CD4-positive, alpha-beta memory T cell (primary cell): ENCODE results near the gene PLEKHG2. TPM values are rescaled to one million over a fixed set of nuclear protein-coding genes. Genes with fewer than 3 reads are reported as not detected.

Experiments used
- CTCF ChIA-PET: fragments of 350-600 bp; sonication (Branson Sonifier 250); formaldehyde crosslinking; loops from one replicate; lab custom pipeline; 2021; ENCODE audit warnings: inconsistent platforms; ENCODE audit not compliant: partially characterized antibody; lab: Charles Lee
- POLR2A ChIA-PET: fragments of 350-600 bp; sonication (Branson Sonifier 250); formaldehyde crosslinking; loops from one replicate; lab custom pipeline; 2021; ENCODE audit not compliant: partially characterized antibody; lab: Charles Lee
- DNase-seq, 5 donors: peaks; one replicate each; pipeline versions ENCODE4 v3.0.0 to v3.0.0-alpha.2; 2020 to 2022; ENCODE audit warnings: mixed read lengths in 1 of 5
- H3K27ac ChIP-seq: one replicate; pipeline ENCODE4 v1.7.0; 2013; ENCODE audit warnings: low read depth, low read length
- H3K27me3 ChIP-seq: 2 replicates; pipeline ENCODE4 v1.7.0; 2013; ENCODE audit warnings: mild to moderate bottlenecking, low read length, moderate library complexity; ENCODE audit not compliant: insufficient read depth
- H3K36me3 ChIP-seq: 2 replicates; pipeline ENCODE4 v1.7.0; 2013; ENCODE audit warnings: mild to moderate bottlenecking, low read length, moderate library complexity; ENCODE audit not compliant: insufficient read depth
- H3K4me1 ChIP-seq: 2 replicates; pipeline ENCODE4 v1.7.0; 2013; ENCODE audit warnings: mild to moderate bottlenecking, low read length, moderate library complexity; ENCODE audit not compliant: insufficient read depth
- H3K4me3 ChIP-seq, 2 donors: one replicate each; pipeline ENCODE4 v1.7.0; 2013; ENCODE audit warnings: low read length in 2 of 2, mild to moderate bottlenecking in 1 of 2
- H3K9me3 ChIP-seq, 2 donors: one replicate each; pipeline ENCODE4 v1.7.0; 2013; ENCODE audit warnings: low read length in 2 of 2, control low read depth in 1 of 2; ENCODE audit not compliant: control insufficient read depth in 1 of 2
- H3K27ac Mint-ChIP-seq, 7 donors: one replicate each; pipeline ENCODE4 v1.8.0; 2020 to 2021; ENCODE audit warnings: mixed read lengths in 7 of 7, mild to moderate bottlenecking in 6 of 7, inconsistent platforms in 3 of 7, moderate library complexity in 3 of 7
- H3K27me3 Mint-ChIP-seq, 2 donors: one replicate each; pipeline ENCODE4 v1.8.0; 2020 to 2021; ENCODE audit warnings: mixed read lengths in 2 of 2
- H3K36me3 Mint-ChIP-seq, 2 donors: one replicate each; pipeline ENCODE4 v1.8.0; 2020 to 2021; ENCODE audit warnings: mixed read lengths in 2 of 2, inconsistent platforms in 1 of 2, mild to moderate bottlenecking in 1 of 2
- H3K4me1 Mint-ChIP-seq, 4 donors: one replicate each; pipeline ENCODE4 v1.8.0; 2020 to 2021; ENCODE audit warnings: mixed read lengths in 4 of 4, mild to moderate bottlenecking in 1 of 4
- H3K4me3 Mint-ChIP-seq, 8 donors: one replicate each; pipeline ENCODE4 v1.8.0; 2020 to 2021; ENCODE audit warnings: mixed read lengths in 8 of 8, mild to moderate bottlenecking in 7 of 8, moderate library complexity in 6 of 8, inconsistent platforms in 3 of 8
- H3K9me3 Mint-ChIP-seq, 8 donors: one replicate each; pipeline ENCODE4 v1.8.0; 2020 to 2021; ENCODE audit warnings: mixed read lengths in 8 of 8, mild to moderate bottlenecking in 5 of 8, inconsistent platforms in 3 of 8, moderate library complexity in 1 of 8
- intact Hi-C: fragments of 100-400 bp; cut with micrococcal nuclease; formaldehyde crosslinking; loops from one replicate; pipeline ENCODE4 v1.15.1; 2023
- polyA plus RNA-seq, 2 donors: library from polyadenylated mRNA; unstranded; fragments of 300-500 nt; fragmentation: Illumina TruSeq; gene quantifications; one replicate each; pipeline ENCODE4 v1.2.3, GENCODE V29; 2021
- total RNA-seq, 2 experiments: library from RNA; stranded (reverse); gene quantifications; one replicate each; pipeline ENCODE4 v1.2.3, GENCODE V29; 2021

PLEKHG2 gene
- total and polyA plus RNA-seq, 4 experiments from 2014 or later: 1.4 to 17.0 (median 8.6) TPM

GRCh38 chr19:39406656-39407409 lies 5.6 kb upstream of the PLEKHG2 start, which contains the start of gene ZFP36:
Gene ZFP36, plus strand, starts transcription at chr19:39406847. Its CDS starts 58 bp downstream, at chr19:39406905.
- Mint-ChIP-seq H3K9me3 (peaks cover 0 to 11% (median 0%) of the 10 kb centered on the region in 8 donors), H3K36me3 (peaks cover 22 to 52% of the 10 kb centered on the region in 2 donors), H3K27me3 (peaks cover 0 to 2% of the 10 kb centered on the region in 2 donors), H3K4me1 (peaks cover 38 to 95% (median 55%) of the 10 kb centered on the region in 4 donors), H3K27ac (peak within 1 kb of the TSS; percentile 99 to 100 (median 100)), H3K4me3 (peak within 1 kb of the TSS; percentile 88 to 99 (median 97))
- Histone ChIP-seq H3K36me3 (peaks cover 14% of the 10 kb centered on the region), H3K27ac (peak within 1 kb of the TSS; percentile 100), H3K9me3 (no peaks in the 10 kb centered on the region), H3K27me3 (no peaks in the 10 kb centered on the region), H3K4me1 (peaks cover 66% of the 10 kb centered on the region), H3K4me3 (peak within 1 kb of the TSS; percentile 97 to 100)
- DNase-seq: peak; percentile 86 to 88 (median 87)
- ChIA-PET CTCF (interaction anchor here (1.8 to 4.3 kb wide), 2 partner anchors 9 to 29 kb away, joined by 8 to 54 read pairs; partner anchors contain the start of gene RPS16), POLR2A (interaction anchor here (0.5 to 11.3 kb wide), 14 partner anchors 8 to 1013 kb away, joined by 3 to 276 read pairs (median 8); partner anchors contain the start of genes GMFG, MED29, PAF1 and RPS16)
- intact Hi-C loops: loop anchor here (2.0 kb wide), 1 partner anchor 556 kb away; no protein-coding TSS in a partner anchor

- Histone ChIP-seq H3K36me3 (peaks cover 14% of the 10 kb centered on the region), H3K4me3 (peak overlapping the region; percentile 97 to 100), H3K4me1 (peaks cover 62% of the 10 kb centered on the region), H3K27me3 (no peaks in the 10 kb centered on the region), H3K27ac (peak overlapping the region; percentile 100), H3K9me3 (no peaks in the 10 kb centered on the region)
- peak overlapping the region; percentile 99 to 100 (median 99) for H3K27ac Mint-ChIP-seq
- peaks cover 0 to 7% of the 10 kb centered on the region in 2 donors for H3K27me3 Mint-ChIP-seq
- H3K9me3 Mint-ChIP-seq: peaks cover 0 to 16% (median 0%) of the 10 kb centered on the region in 8 donors
- peaks cover 22 to 53% of the 10 kb centered on the region in 2 donors for H3K36me3 Mint-ChIP-seq
- peak overlapping the region; percentile 88 to 99 (median 97) for H3K4me3 Mint-ChIP-seq
- CTCF ChIA-PET: interaction anchor here (1.8 to 4.3 kb wide), 2 partner anchors 10 to 28 kb away, joined by 8 to 54 read pairs; partner anchors contain the start of gene RPS16
- peaks cover 33 to 95% (median 54%) of the 10 kb centered on the region in 4 donors for H3K4me1 Mint-ChIP-seq
- intact Hi-C loops: loop anchor here (2.0 kb wide), 1 partner anchor 557 kb away; no protein-coding TSS in a partner anchor
- DNase-seq: peak in 1 of 5 donors; percentile 83
- POLR2A ChIA-PET: interaction anchor here (0.9 to 11.3 kb wide), 13 partner anchors 9 to 1343 kb away, joined by 3 to 276 read pairs (median 10); partner anchors contain the start of genes ACTMAP, GMFG, MED29 and PAF1
Observed at GRCh38 chr19:39407410-39407659, 5.1 kb upstream of the PLEKHG2 start.

- Mint-ChIP-seq H3K27me3 (peaks cover 0 to 7% of the 10 kb centered on the region in 2 donors), H3K27ac (peak overlapping the region; percentile 99 to 100 (median 99)), H3K4me3 (peak overlapping the region; percentile 88 to 99 (median 97)), H3K9me3 (peaks cover 0 to 16% (median 0%) of the 10 kb centered on the region in 8 donors), H3K36me3 (peaks cover 22 to 53% of the 10 kb centered on the region in 2 donors), H3K4me1 (peaks cover 33 to 92% (median 50%) of the 10 kb centered on the region in 4 donors)
- Histone ChIP-seq H3K9me3 (no peaks in the 10 kb centered on the region), H3K4me1 (peaks cover 57% of the 10 kb centered on the region), H3K27me3 (no peaks in the 10 kb centered on the region), H3K36me3 (peaks cover 14% of the 10 kb centered on the region), H3K27ac (peak overlapping the region; percentile 100), H3K4me3 (peak overlapping the region; percentile 97 to 100)
- CTCF ChIA-PET: interaction anchor here (1.8 to 4.3 kb wide), 2 partner anchors 10 to 28 kb away, joined by 8 to 54 read pairs; partner anchors contain the start of gene RPS16
- peak in 4 of 5 donors; percentile 77 to 86 (median 84) for DNase-seq
- POLR2A ChIA-PET: interaction anchor here (0.9 to 11.3 kb wide), 13 partner anchors 9 to 1343 kb away, joined by 3 to 276 read pairs (median 10); partner anchors contain the start of genes ACTMAP, GMFG, MED29 and PAF1
- intact Hi-C loops: loop anchor here (2.0 kb wide), 1 partner anchor 557 kb away; no protein-coding TSS in a partner anchor
Observed at GRCh38 chr19:39407660-39408391, 4.6 kb upstream of the PLEKHG2 start.

- peak overlapping the region; percentile 99 to 100 (median 99) for H3K27ac Mint-ChIP-seq
- CTCF ChIA-PET: interaction anchor here (1.8 to 4.3 kb wide), 2 partner anchors 11 to 27 kb away, joined by 8 to 54 read pairs; partner anchors contain the start of gene RPS16
- peaks cover 50% of the 10 kb centered on the region for H3K4me1 ChIP-seq
- peaks cover 0 to 7% of the 10 kb centered on the region in 2 donors for H3K27me3 Mint-ChIP-seq
- peak overlapping the region; percentile 100 for H3K27ac ChIP-seq
- peaks cover 22 to 53% of the 10 kb centered on the region in 2 donors for H3K36me3 Mint-ChIP-seq
- H3K36me3 ChIP-seq: peaks cover 14% of the 10 kb centered on the region
- POLR2A ChIA-PET: interaction anchor here (0.6 to 11.3 kb wide), 14 partner anchors 10 to 1342 kb away, joined by 3 to 276 read pairs (median 7); partner anchors contain the start of genes ACTMAP, EID2B, GMFG and MED29
- no peaks in the 10 kb centered on the region for H3K9me3 ChIP-seq
- peak overlapping the region; percentile 97 to 100 for H3K4me3 ChIP-seq
- DNase-seq: peak; percentile 48 to 74 (median 59)
- peak overlapping the region; percentile 88 to 99 (median 97) for H3K4me3 Mint-ChIP-seq
- peaks cover 33 to 85% (median 48%) of the 10 kb centered on the region in 4 donors for H3K4me1 Mint-ChIP-seq
- peaks cover 0 to 16% (median 0%) of the 10 kb centered on the region in 8 donors for H3K9me3 Mint-ChIP-seq
- intact Hi-C loops: no loop called here
- H3K27me3 ChIP-seq: no peaks in the 10 kb centered on the region
Observed at GRCh38 chr19:39408392-39409207, 3.9 kb upstream of the PLEKHG2 start.

GRCh38 chr19:39409208-39410016 lies 3.1 kb upstream of the PLEKHG2 start:
- peak overlapping the region; percentile 100 for H3K27ac ChIP-seq
- H3K36me3 ChIP-seq: peaks cover 15% of the 10 kb centered on the region
- CTCF ChIA-PET: interaction anchor here (4.3 kb wide), 1 partner anchor 12 kb away, joined by 54 read pairs; no protein-coding TSS in a partner anchor
- peaks cover 51% of the 10 kb centered on the region for H3K4me1 ChIP-seq
- Mint-ChIP-seq H3K27ac (peak overlapping the region; percentile 99 to 100 (median 100)), H3K9me3 (peaks cover 0 to 16% (median 0%) of the 10 kb centered on the region in 8 donors), H3K36me3 (peaks cover 22 to 60% of the 10 kb centered on the region in 2 donors), H3K4me1 (peaks cover 36 to 85% (median 47%) of the 10 kb centered on the region in 4 donors), H3K27me3 (peaks cover 0 to 7% of the 10 kb centered on the region in 2 donors), H3K4me3 (peak overlapping the region; percentile 88 to 99 (median 97))
- H3K27me3 ChIP-seq: no peaks in the 10 kb centered on the region
- POLR2A ChIA-PET: interaction anchor here (0.6 to 11.3 kb wide), 7 partner anchors 11 to 123 kb away, joined by 3 to 276 read pairs (median 21); partner anchors contain the start of genes EID2B, GMFG, MED29 and PAF1
- peak overlapping the region; percentile 52 to 97 for H3K4me3 ChIP-seq
- intact Hi-C loops: no loop called here
- H3K9me3 ChIP-seq: no peaks in the 10 kb centered on the region
- DNase-seq: peak; percentile 84 to 95 (median 85)
